GM18873 (cell line): ENCODE data around the gene CRYBA2.

ENCODE experiments used
- ATAC-seq: cut with Tn5 transposase; IDR thresholded peaks from one replicate; pipeline ENCODE4 v1.9.1; 2021; ENCODE audit warnings: mild to moderate bottlenecking, moderate library complexity, moderate number of reproducible peaks; ENCODE audit not compliant: unreplicated experiment, low FRiP score

Gene CRYBA2

DNA sequence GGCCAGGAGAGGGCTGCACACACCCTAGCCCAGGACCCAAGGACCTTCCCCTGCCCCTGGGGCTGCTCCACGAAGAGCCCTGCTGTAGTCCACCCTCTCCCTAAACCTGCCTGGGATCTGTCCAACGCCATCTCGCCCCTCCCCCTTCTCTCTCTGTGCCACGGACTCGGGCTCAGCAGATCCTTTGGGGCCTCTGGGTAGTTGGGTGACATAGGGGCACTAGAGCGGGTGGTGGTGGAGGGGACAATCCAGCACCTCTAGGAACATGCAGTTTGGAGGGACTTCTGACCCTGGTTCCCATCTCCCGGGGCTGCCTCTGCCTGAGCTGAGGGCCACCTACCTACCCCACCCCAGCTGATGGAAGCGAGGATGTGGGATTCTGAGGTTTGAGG lies 7.3 kb upstream of the CRYBA2 start:
- no peak for ATAC-seq

DNA sequence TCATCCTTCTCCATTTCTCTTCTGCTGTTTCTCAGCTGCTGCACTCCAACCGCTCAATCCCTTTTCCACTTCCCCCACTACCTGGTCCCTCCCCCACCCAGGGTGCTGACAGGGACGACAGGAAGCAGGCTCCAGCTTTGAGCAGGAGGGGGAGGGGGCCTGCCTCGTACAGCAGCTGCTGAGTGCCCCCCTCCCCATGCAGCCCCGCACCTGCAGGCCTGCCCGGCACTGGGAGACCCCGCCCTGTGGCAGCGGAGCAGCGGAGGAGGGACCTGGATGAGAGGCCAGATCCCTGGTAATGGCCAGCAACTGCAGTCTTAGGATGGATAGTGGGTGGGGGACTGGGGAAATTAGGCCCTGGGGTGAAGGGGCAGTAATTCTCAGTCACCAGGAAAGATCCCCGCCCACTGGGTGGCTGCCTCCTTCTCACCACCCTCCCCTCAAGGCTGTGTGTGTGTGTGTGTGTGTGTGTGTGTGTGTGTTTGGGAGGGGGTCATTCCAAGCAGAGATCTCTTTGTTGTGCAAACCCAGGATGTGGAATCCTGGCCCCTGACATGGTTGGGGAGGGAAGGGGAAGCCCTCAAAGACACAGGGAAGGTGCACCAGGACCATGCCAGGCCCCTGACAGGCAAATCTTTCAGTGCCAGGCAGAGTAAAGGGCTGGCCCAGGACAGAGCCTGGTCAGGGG lies 6.8 kb upstream of the CRYBA2 start:
- no peak for ATAC-seq

DNA sequence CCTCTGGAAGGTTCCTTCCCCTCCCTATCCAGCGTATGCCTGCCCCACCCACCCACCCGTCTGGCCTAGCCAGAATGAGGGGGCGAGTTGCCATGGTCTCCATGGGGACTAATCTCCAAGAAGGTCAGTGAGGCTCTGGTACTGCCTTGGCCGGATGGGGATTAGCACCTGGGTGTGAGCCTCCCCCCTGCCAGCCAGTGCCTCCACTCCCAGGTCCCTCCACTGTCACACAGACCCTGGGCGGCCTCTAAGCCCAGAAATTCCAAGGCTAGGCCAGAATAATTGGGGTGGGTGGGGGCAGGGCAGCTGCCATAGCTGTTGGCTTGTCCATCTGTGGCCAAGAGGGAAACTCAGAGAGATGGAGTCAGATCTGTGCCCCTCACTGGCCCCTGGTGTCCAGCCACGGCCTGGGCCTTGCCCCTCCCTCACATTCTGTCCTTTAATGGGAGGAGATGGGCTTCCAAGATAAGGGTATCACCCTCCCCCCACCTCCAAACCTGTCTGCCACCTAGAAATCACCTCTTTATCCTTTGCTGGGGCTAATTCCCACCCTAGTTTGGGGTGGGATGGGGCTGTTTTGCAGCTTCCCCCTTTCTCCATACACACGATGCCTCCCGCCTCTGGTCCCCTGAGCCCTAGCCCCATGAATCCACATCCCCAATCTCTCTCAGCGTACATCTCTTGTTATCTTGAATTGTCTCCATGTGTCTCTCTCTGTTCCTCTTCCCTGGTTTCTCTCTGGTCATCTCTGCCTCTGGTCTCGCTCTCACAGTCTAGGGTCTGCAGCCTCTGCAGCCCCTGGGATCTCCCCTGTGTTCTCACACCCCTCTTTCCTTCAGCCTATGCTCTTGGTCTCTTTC lies 6.0 kb upstream of the CRYBA2 start:
- no peak for ATAC-seq

DNA sequence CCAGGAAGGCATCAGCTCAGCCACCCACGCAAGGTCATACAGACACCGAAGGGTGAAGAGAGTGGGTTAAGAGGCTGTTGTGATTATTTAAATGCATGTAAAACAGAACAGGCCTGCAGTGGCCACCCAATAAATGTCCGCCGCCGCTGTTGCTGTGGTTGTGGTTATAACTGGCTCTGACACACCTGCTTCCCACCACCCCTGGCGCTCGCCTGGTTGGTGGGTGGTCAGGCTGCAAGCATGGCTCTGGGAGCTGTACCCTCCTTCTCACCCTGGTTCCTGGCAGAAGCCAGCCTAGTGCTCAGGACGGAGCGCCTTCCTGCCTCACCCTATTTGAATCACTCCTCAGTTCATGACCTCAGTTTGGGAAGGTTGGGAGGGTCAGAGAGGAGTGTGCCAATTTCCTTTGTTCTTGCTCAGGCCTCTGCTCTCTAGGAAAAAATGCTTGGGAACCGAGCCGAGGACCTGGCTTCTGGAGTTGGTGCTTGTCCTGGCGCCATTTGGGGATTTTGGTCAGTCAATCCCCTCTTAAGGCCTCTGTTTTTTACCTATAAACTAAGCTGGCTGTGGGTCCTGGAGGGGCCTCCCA lies 5.3 kb upstream of the CRYBA2 start:
- ATAC-seq = no peak

DNA sequence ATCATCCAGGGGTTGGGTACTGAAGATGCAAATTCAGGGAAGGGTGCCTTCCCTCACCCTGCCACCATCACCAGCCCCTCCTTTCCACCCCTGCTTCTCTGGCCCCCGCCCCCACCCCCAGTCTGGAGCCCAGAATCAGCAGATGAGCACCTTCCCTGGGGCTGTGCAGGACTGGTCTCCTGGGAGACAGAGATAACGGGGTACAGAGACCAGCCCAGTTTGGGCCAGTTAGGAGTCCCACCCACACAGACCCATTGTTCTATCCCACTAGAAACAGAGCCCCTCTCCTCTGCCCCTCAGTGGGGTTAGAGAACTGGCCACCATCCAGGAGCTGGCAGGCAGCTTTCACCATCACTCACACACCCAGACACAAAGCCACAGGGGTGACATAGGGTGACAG lies 4.5 kb upstream of the CRYBA2 start:
- ATAC-seq = no peak

DNA sequence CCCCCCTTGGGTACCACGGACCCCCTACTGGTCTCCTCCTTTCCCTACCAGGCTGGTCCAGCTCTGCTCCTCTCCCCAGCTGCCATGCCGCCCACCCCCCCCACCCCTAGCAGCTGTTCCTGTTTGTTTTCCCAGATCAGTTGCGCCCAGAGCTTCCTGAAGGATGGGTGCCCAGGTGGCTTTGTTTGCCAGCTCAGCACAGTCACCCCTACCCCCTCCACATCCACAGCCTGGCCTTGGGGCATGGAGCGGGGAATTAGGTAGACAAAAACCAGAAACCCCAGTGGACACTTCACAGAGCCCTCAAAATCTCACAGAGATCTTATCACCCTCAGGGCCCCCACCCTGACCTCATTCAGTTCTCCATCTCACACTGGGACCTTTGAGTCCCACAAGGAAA lies 3.7 kb upstream of the CRYBA2 start:
- ATAC-seq = no peak

DNA sequence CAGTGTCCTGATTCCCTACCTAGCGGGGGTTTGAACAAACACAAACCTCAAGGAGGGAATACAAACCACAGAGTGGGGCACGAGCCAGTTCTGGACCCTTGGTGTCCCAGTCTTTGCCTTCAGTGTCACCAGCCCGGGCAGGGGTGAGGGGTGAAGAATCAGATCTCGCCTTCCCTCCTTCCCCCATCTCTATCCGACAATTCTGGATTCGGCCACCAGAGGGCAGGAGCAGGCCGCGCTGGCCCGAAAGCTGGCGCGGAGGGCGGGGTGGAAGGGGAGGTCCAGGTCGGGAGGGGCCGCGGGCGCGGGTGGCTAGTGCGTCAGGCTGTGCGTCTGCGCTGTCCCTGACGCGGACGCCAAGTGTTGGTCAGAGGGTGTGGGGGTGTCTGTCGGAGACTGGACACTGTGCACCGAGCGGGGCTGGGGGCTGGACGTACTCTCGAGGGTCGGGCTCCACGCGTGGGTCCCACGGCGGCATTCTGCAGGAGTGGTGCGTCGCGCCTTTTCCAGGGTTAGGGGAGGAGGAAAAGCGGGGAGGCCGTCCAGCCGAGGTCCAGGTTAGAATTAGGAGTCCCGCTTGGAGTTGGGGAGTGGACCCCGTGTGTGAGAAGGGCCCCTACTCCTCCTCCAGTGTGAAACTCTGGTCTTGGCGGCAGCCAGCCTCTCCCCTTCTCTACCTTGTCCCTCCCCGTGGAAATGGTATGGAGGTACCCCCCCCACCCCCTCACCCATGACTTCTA lies 2.9 kb upstream of the CRYBA2 start:
- no peak for ATAC-seq

DNA sequence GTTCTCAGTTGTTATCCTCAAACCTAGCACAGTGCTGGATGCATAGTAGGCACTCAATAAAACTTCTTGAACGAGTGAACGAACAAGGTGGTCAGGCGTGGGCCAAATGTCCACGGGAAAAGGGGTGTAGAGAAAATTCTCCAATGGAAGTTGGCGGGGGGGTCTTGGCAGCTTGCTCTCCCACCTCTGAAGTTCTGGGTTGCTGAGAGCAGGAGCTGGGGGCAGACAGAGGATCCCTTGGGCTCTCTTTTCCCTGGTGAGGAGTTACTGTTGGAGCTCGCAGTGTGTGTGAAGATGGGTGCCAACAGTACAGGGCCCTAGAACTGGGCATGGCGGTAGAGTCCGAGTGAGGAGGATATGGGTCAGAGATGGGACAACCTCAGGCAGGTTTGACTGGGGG lies 2.3 kb upstream of the CRYBA2 start:
- ATAC-seq = no peak

DNA sequence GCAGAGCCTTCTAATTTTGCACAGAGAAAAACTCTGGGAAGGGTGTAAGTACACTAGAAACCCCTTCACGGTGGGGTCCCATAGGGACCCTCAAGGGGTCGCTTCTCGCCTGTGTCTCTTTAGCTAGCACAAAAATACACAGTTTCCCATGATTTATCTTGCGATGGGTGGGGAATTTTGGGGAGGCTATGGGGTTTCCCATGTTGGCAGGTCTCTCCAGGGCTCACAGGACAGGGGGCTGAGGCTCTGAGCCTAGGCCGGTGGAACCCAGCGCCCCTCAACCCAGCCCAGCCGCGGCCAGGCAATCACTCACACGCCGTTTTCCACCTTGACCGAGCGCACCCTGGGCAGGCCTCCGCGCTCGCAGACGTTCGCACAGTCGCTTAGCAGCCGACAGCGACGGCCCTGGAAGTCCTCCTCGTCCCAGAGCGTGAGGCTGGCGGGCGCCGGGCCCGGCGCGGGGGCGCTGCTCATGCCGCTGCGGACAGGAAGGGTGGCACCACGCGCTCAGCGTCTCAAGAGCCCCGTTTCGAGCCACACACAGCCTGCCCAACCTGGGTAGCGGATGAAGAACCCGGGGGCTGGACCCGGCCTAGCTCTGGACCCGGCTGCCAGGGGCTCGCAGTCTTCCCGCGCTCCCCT lies 398 bp downstream of the CRYBA2 start:
- ATAC-seq = no peak

DNA sequence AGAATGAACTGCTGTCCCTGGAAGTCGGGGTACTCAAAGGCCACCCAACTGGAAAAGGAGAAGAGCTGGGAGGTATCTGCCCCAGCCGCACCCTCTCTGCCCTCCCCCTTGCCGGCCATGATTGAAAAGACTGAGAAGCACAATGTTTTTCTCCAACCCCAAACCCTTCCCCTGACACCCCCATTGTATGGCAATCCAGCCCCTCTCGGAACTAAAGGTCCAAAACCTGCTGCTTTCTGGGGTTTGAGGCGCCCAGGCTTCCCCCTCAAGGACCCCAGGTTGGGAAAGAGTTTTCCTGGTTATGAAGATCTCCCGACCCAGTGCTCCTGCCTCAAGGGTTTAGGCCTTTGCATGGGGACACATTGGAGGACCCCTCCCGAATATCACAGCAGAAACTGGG lies 1.0 kb downstream of the CRYBA2 start:
- no peak for ATAC-seq

DNA sequence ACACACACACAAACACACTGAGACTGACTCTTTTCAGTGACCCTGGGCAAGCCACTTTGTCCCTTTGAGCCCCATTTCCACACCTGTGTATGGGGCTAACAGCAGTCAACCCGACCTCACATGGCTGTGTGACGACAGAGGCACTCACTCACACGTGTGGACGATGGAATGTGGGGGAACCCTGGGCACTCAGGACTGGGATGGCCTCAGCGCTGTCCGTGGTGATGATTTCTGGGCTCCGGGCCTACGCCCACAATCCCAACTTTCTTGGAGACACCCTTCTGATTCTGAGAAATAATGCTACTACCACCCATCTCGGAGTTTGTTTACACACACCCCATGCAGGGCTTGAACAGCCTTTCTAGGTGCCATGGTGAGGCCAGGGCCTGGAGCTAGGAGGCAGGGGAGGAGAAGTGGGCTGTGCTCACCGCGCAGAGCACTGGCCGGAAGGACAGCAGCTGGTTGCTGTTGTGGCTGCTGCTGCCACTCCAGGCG lies 1.5 kb downstream of the CRYBA2 start:
- no peak for ATAC-seq

DNA sequence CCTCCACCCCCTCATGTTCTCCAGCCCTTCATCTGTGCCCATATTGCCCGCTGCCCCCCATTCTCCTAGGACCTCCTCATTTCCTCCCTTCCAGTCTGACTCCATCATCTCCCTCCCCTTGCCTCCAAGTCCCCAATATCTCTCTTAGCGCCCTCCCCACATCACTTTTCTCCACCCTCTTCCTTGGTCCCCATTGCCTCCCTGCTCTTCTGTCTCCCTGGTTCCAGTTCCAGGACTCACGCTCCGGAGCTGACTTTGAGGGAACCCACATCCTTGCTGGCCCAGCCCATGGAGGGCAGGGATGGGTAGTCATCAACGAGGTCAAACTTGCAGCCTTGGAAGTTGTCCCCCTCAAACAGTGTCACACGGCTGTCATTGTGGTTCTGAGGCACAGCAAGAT lies 2.6 kb downstream of the CRYBA2 start:
- ATAC-seq = no peak

DNA sequence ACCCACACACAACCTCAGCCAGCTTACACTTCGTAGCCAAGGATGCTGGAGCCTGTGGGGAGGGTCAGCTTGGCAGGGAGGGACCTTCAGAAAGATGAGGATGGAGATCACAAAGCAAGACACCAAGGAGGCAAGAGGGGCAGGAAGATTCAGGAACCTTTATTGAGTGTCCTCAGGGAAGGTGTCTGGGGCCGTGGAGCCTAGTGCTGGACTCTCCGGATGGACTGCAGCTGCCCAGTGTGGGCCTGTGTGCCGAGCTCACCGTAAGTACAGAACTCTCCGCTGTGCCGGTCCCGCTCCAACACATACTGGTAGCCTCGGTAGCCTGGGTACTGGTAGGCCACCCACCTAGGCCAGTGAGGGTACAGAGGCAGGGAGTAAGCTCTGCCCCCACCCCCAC lies 3.2 kb downstream of the CRYBA2 start:
- no peak for ATAC-seq

DNA sequence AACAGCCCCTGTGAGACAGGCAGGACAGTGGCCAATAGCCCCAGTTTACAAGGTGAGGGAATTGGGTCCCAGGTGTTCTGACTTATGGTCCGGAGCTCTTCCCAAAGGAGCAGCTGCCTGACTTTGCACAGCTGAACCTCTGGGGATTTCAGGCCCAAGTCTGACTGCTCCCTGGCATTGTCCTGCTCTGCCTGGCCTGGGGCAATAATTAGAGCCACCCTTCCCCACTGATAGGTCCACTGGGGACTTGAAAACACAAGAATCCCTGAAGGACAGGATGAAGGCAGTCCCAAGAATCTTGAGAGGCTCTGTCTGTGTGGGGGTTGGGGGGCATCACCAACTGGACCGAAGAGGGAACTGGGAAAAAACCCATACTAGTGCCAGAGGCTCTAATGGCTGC lies 4.6 kb downstream of the CRYBA2 start:
- no peak for ATAC-seq

DNA sequence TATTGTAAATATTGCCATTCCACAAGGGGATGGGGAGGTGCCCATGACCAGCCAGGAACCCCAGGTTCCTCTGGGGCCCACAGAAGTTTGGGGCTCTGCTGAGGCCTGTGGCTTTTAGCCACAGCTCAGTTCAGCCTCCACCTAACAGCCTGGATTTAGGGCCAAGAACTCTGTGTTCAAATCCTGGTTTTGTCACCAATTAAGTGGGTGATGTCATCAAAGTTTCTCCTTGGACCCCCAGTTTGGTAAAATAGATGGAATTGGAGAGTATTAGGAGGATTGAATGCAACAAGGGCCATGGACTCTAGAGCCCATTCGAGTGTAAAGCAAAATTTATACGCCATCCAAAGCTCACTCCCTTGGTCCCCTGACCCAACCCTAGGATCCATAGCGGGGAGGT lies 5.1 kb downstream of the CRYBA2 start:
- ATAC-seq = no peak

DNA sequence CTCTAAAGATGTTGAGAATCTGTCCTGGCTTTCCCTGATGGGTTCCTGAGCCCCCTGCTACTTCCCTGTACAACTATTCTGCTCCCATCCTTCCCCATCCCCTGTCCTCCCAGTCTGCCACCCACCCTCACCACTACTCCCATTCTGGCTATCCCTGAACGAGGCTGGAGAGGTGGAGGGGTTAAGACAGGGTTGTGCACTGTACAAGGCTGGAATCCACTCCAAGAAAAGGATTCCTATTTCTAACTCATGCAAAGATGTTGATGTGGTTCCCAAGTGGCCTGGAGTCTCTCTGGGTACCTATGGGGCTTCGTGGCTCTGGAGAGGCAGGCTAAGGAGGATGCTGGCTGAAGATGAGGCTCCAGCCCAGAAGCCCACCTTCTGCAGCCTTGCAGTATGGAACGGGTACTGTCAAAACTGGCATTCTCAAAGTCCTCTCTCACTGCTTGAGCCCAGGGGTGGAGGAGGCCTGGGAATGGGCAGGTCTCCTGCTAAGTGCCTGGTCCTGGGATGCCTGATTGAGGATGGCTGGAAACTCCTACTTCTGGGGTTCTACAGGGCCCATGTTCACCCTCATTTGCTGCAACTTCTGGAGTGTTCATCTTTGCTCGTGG lies 7.0 kb downstream of the CRYBA2 start:
- no peak for ATAC-seq

DNA sequence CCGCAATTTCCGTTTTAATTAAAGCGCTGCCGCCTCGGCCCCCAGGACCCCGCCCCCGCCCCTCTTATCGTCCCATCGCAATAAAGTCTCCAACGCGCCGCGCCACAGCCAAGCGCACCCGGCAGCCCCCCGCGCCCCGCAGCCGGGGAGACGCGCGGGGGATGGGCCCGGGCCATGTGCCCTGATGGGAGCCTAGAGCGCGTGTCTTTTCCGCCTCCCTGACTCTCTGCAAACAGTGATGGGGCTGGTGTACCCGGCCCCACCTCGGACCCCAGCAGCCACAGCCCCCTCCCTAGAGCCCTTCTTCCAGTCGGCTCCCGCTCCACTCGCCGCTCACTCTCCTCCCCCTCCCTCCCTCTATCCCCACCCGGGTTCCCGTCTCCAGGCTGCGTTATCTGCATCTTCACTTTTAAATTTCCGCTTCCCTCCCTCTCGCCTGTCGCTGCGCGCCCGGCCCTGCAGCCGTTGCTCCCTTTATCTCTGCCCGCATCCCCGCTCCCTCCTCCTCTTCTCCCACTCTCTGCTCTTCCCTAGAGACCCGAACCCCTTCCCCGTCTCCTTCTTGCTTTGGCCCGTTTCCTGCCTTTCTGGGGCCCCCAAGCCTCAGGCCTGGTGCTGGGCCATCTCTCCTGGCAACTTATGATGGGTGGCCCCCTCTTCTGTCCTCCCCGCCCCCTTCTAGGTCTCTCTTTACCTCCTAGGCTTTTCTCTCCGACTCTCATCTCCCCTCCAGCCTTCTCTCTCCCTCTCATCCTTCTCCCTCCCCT lies 7.7 kb downstream of the CRYBA2 start:
- ATAC-seq = no peak

DNA sequence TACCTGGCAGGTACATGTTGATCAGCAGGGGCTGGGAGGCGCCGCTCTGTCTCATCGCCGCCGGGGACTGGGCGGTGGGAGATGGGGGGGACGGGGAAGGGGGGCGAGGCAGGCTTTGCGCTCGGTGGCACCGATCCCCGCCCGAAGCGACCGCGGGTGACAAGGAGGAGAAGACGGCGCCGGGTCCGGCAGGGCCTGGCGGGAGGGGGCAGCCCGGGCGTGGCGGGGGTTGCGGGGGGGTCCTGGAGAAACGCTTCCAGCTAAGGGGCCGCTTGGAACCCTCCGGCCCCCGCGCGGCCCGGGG lies 8.2 kb downstream of the CRYBA2 start, which contains the start of gene FEV:
Gene FEV (minus strand): TSS at position 164 of the 304 bp plus-strand sequence. CDS start 109 bp downstream, at position 55.
- ATAC-seq = no peak
